ENCODE data around the gene RIOK2. TPM values are rescaled to one million over a fixed set of nuclear protein-coding genes. Genes with fewer than 3 reads are reported as not detected.

The RIOK2 gene
- polyA plus RNA-seq, 3 donors: 4.8 to 16.4 (median 12.7) TPM

DNA sequence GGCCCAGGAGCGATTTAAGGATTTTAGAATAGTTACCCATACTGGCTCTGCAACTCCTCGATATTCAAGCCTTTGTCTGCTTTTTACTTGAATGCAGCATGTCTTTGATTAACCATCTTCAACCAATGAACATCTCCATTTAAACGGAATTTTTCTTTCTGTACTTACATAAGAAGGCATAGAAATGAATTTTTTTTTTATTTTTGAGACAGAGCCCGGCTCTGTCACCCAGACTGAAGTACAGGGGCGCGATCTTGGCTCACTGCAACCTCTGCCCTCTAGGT is 825 bp upstream of the RIOK2 start:
- Mint-ChIP-seq H3K9me3 (peaks cover 0 to 5% (median 3%) of the 10 kb centered on the region in 7 donors), H3K27me3 (ENCODE audit: low read depth in 3 of 3) (peaks cover 1 to 5% (median 4%) of the 10 kb centered on the region in 3 donors), H3K36me3 (peaks cover 19 to 21% of the 10 kb centered on the region in 2 donors), H3K4me1 (peaks cover 35% of the 10 kb centered on the region), H3K4me3 (peak overlapping the region; percentile 98), H3K27ac (peak overlapping the region; percentile 98 to 99 (median 99))
- TF ChIP-seq, protein P1, sequence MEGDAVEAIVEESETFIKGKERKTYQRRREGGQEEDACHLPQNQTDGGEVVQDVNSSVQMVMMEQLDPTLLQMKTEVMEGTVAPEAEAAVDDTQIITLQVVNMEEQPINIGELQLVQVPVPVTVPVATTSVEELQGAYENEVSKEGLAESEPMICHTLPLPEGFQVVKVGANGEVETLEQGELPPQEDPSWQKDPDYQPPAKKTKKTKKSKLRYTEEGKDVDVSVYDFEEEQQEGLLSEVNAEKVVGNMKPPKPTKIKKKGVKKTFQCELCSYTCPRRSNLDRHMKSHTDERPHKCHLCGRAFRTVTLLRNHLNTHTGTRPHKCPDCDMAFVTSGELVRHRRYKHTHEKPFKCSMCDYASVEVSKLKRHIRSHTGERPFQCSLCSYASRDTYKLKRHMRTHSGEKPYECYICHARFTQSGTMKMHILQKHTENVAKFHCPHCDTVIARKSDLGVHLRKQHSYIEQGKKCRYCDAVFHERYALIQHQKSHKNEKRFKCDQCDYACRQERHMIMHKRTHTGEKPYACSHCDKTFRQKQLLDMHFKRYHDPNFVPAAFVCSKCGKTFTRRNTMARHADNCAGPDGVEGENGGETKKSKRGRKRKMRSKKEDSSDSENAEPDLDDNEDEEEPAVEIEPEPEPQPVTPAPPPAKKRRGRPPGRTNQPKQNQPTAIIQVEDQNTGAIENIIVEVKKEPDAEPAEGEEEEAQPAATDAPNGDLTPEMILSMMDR (IDR thresholded peaks at IDR 0.05): no peak
- H3K4me1 ChIP-seq (ENCODE audit: control insufficient read depth in 1 of 2, insufficient read depth in 2 of 2, low read length in 2 of 2): peaks cover 21% of the 10 kb centered on the region in 2 donors
- H4K20me1 ChIP-seq (ENCODE audit: insufficient read depth, low read length): peaks cover under 1% of the 10 kb centered on the region
- no peaks in the 10 kb centered on the region for H3K27me3 ChIP-seq (ENCODE audit: control insufficient read depth in 2 of 2, insufficient read depth in 2 of 2, low read length in 2 of 2)
- H3K27ac ChIP-seq (ENCODE audit: low read depth in 1 of 2, low read length in 2 of 2): peak overlapping the region; percentile 93 to 99
- peaks cover 36% of the 10 kb centered on the region for H3K79me2 ChIP-seq (ENCODE audit: insufficient read depth, low read length)
- intact Hi-C loops (cut with micrococcal nuclease): loop anchor here in 1 of 2 donors (5.0 kb wide), 1 partner anchor 377 kb away; the partner anchor contains the start of gene ERAP1
- no peak for DNase-seq
- peak overlapping the region; percentile 85 for H2AFZ ChIP-seq (ENCODE audit: insufficient read depth, low read depth, low read length, poor library complexity, severe bottlenecking)
- WGBS (ENCODE audit: insufficient coverage): 0% methylated on average over 1 of the region's 6 CpGs
- H3K9ac ChIP-seq (ENCODE audit: insufficient read depth, low read length, poor library complexity, severe bottlenecking): peak overlapping the region; percentile 74
- H3K36me3 ChIP-seq (replicated peaks in 1 of 2; ENCODE audit: control insufficient read depth in 1 of 2, insufficient read depth in 2 of 2, low read length in 2 of 2): peaks cover 7 to 11% of the 10 kb centered on the region in 2 donors
- no peaks in the 10 kb centered on the region for H3K9me3 ChIP-seq (replicated peaks in 1 of 2; ENCODE audit: control insufficient read depth in 1 of 2, insufficient read depth in 1 of 2, low read length in 2 of 2)
- peak overlapping the region; percentile 71 for H3K4me2 ChIP-seq (replicated peaks; ENCODE audit: extremely low read depth, low read length, poor library complexity, severe bottlenecking)
- H3K4me3 ChIP-seq (replicated peaks in 1 of 3; ENCODE audit: low read depth in 2 of 3, low read length in 3 of 3): peak overlapping the region; percentile 94 to 97 (median 94)

- TF ChIP-seq, protein P1 (IDR thresholded peaks at IDR 0.05): no peak
- Mint-ChIP-seq H3K4me1 (peaks cover 35% of the 10 kb centered on the region), H3K36me3 (peaks cover 30% of the 10 kb centered on the region in 2 donors), H3K27me3 (ENCODE audit: low read depth in 3 of 3) (peaks cover 1 to 5% (median 2%) of the 10 kb centered on the region in 3 donors), H3K9me3 (peaks cover 0 to 3% (median 0%) of the 10 kb centered on the region in 7 donors), H3K4me3 (peak overlapping the region; percentile 98), H3K27ac (peak overlapping the region; percentile 98 to 99 (median 99))
- Histone ChIP-seq H3K79me2 (ENCODE audit: insufficient read depth, low read length) (peaks cover 38% of the 10 kb centered on the region), H2AFZ (ENCODE audit: insufficient read depth, low read depth, low read length, poor library complexity, severe bottlenecking) (peak overlapping the region; percentile 85), H3K4me2 (replicated peaks; ENCODE audit: extremely low read depth, low read length, poor library complexity, severe bottlenecking) (peak overlapping the region; percentile 71), H4K20me1 (ENCODE audit: insufficient read depth, low read length) (peaks cover 5% of the 10 kb centered on the region), H3K4me3 (replicated peaks in 1 of 3; ENCODE audit: low read depth in 2 of 3, low read length in 3 of 3) (peak overlapping the region; percentile 94 to 97 (median 94)), H3K9me3 (replicated peaks in 1 of 2; ENCODE audit: control insufficient read depth in 1 of 2, insufficient read depth in 1 of 2, low read length in 2 of 2) (no peaks in the 10 kb centered on the region), H3K27ac (ENCODE audit: low read depth in 1 of 2, low read length in 2 of 2) (peak overlapping the region; percentile 93 to 99), H3K9ac (ENCODE audit: insufficient read depth, low read length, poor library complexity, severe bottlenecking) (peak overlapping the region; percentile 74), H3K27me3 (ENCODE audit: control insufficient read depth in 2 of 2, insufficient read depth in 2 of 2, low read length in 2 of 2) (no peaks in the 10 kb centered on the region), H3K36me3 (replicated peaks in 1 of 2; ENCODE audit: control insufficient read depth in 1 of 2, insufficient read depth in 2 of 2, low read length in 2 of 2) (peaks cover 19 to 24% of the 10 kb centered on the region in 2 donors), H3K4me1 (ENCODE audit: control insufficient read depth in 1 of 2, insufficient read depth in 2 of 2, low read length in 2 of 2) (peaks cover 21% of the 10 kb centered on the region in 2 donors)
- DNase-seq: peak in 2 of 3 donors; percentile 22 to 31
- intact Hi-C loops (cut with micrococcal nuclease): loop anchor here in 1 of 2 donors (5.0 kb wide), 1 partner anchor 375 kb away; the partner anchor contains the start of gene ERAP1
- 0% methylated on average over 2 of the region's 12 CpGs for WGBS (ENCODE audit: insufficient coverage)
These were observed 412 bp downstream of the RIOK2 start for GRCh38 chr5:97182571-97183099.

All from CD14-positive monocyte (primary cell).